ENCODE data around the gene OPTN.
"Not testable (repeated sequence)": the region's sequence is repeated elsewhere in the genome, so short reads cannot be mapped to it uniquely, and the experiment has no call there.

Gene OPTN

GRCh38 chr10:13139676-13140075 is 39.7 kb downstream of the OPTN start:
- no peak overlapping the region for H3K4me3 ChIP-seq (ENCODE audit: low read length)
- H3K27ac ChIP-seq (ENCODE audit: low read length), result no peak overlapping the region
- no peak overlapping the region for H3K9ac ChIP-seq (ENCODE audit: low read depth, low read length)
- peaks cover 9% of the 10 kb centered on the region; the same call in 1 of the 2 replicates for H3K4me1 ChIP-seq (ENCODE audit: insufficient read depth, low read length)
- H3K27me3 ChIP-seq (ENCODE audit: insufficient read depth, low read length), result no peaks in the 10 kb centered on the region
- no peaks in the 10 kb centered on the region for H3K36me3 ChIP-seq (ENCODE audit: insufficient read depth, low read depth, low read length)
- no peaks in the 10 kb centered on the region for H3K9me3 ChIP-seq (ENCODE audit: insufficient read depth, low read depth, low read length)

- H3K4me3 ChIP-seq (ENCODE audit: low read length), result no peak overlapping the region
- H3K36me3 ChIP-seq (ENCODE audit: insufficient read depth, low read depth, low read length), result no peaks in the 10 kb centered on the region
- no peak overlapping the region for H3K27ac ChIP-seq (ENCODE audit: low read length)
- peaks cover 9% of the 10 kb centered on the region; the same call in 1 of the 2 replicates for H3K4me1 ChIP-seq (ENCODE audit: insufficient read depth, low read length)
- H3K9me3 ChIP-seq (ENCODE audit: insufficient read depth, low read depth, low read length), result no peaks in the 10 kb centered on the region
- no peak overlapping the region for H3K9ac ChIP-seq (ENCODE audit: low read depth, low read length)
- no peaks in the 10 kb centered on the region for H3K27me3 ChIP-seq (ENCODE audit: insufficient read depth, low read length)
These were observed 40.7 kb downstream of the OPTN start for GRCh38 chr10:13140627-13141190.

- Histone ChIP-seq H3K4me3 (ENCODE audit: low read length) (no peak overlapping the region), H3K9me3 (ENCODE audit: insufficient read depth, low read depth, low read length) (no peaks in the 10 kb centered on the region), H3K9ac (ENCODE audit: low read depth, low read length) (no peak overlapping the region), H3K4me1 (ENCODE audit: insufficient read depth, low read length) (peaks cover 2% of the 10 kb centered on the region; the same call in 1 of the 2 replicates), H3K36me3 (ENCODE audit: insufficient read depth, low read depth, low read length) (no peaks in the 10 kb centered on the region), H3K27ac (ENCODE audit: low read length) (no peak overlapping the region), H3K27me3 (ENCODE audit: insufficient read depth, low read length) (no peaks in the 10 kb centered on the region)
These were observed 43.8 kb downstream of the OPTN start for GRCh38 chr10:13143766-13144165.

- no peaks in the 10 kb centered on the region for H3K36me3 ChIP-seq (ENCODE audit: insufficient read depth, low read depth, low read length)
- H3K4me3 ChIP-seq (ENCODE audit: low read length), result no peak overlapping the region
- H3K27me3 ChIP-seq (ENCODE audit: insufficient read depth, low read length), result no peaks in the 10 kb centered on the region
- H3K9ac ChIP-seq (ENCODE audit: low read depth, low read length), result no peak overlapping the region
- no peak overlapping the region for H3K27ac ChIP-seq (ENCODE audit: low read length)
- no peaks in the 10 kb centered on the region for H3K9me3 ChIP-seq (ENCODE audit: insufficient read depth, low read depth, low read length)
- no peaks in the 10 kb centered on the region; the same call in 1 of the 2 replicates for H3K4me1 ChIP-seq (ENCODE audit: insufficient read depth, low read length)
These were observed 44.9 kb downstream of the OPTN start for GRCh38 chr10:13144814-13145213.

- H3K4me3 ChIP-seq (ENCODE audit: low read length), result no peak overlapping the region
- no peaks in the 10 kb centered on the region for H3K9me3 ChIP-seq (ENCODE audit: insufficient read depth, low read depth, low read length)
- no peaks in the 10 kb centered on the region; the same call in 1 of the 2 replicates for H3K4me1 ChIP-seq (ENCODE audit: insufficient read depth, low read length)
- no peaks in the 10 kb centered on the region for H3K27me3 ChIP-seq (ENCODE audit: insufficient read depth, low read length)
- H3K27ac ChIP-seq (ENCODE audit: low read length), result no peak overlapping the region
- no peak overlapping the region for H3K9ac ChIP-seq (ENCODE audit: low read depth, low read length)
- H3K36me3 ChIP-seq (ENCODE audit: insufficient read depth, low read depth, low read length), result no peaks in the 10 kb centered on the region
These were observed 46.4 kb downstream of the OPTN start for GRCh38 chr10:13146379-13146778.

GRCh38 chr10:13147161-13147560 is 47.2 kb downstream of the OPTN start:
- Histone ChIP-seq H3K36me3 (ENCODE audit: insufficient read depth, low read depth, low read length) (no peaks in the 10 kb centered on the region), H3K27ac (ENCODE audit: low read length) (no peak overlapping the region), H3K9me3 (ENCODE audit: insufficient read depth, low read depth, low read length) (no peaks in the 10 kb centered on the region), H3K27me3 (ENCODE audit: insufficient read depth, low read length) (no peaks in the 10 kb centered on the region), H3K9ac (ENCODE audit: low read depth, low read length) (no peak overlapping the region), H3K4me1 (ENCODE audit: insufficient read depth, low read length) (no peaks in the 10 kb centered on the region), H3K4me3 (ENCODE audit: low read length) (no peak overlapping the region)

GRCh38 chr10:13152296-13152695 is 52.3 kb downstream of the OPTN start:
- no peak overlapping the region for H3K27ac ChIP-seq (ENCODE audit: low read length)
- H3K36me3 ChIP-seq (ENCODE audit: insufficient read depth, low read depth, low read length), result no peaks in the 10 kb centered on the region
- no peaks in the 10 kb centered on the region for H3K4me1 ChIP-seq (ENCODE audit: insufficient read depth, low read length)
- no peak overlapping the region for H3K9ac ChIP-seq (ENCODE audit: low read depth, low read length)
- no peaks in the 10 kb centered on the region for H3K9me3 ChIP-seq (ENCODE audit: insufficient read depth, low read depth, low read length)
- H3K27me3 ChIP-seq (ENCODE audit: insufficient read depth, low read length), result no peaks in the 10 kb centered on the region
- H3K4me3 ChIP-seq (ENCODE audit: low read length), result no peak overlapping the region

- H3K36me3 ChIP-seq (ENCODE audit: insufficient read depth, low read depth, low read length); H3K4me3 ChIP-seq (ENCODE audit: low read length); H3K9me3 ChIP-seq (ENCODE audit: insufficient read depth, low read depth, low read length); H3K27ac ChIP-seq (ENCODE audit: low read length); H3K9ac ChIP-seq (ENCODE audit: low read depth, low read length); H3K27me3 ChIP-seq (ENCODE audit: insufficient read depth, low read length); H3K4me1 ChIP-seq (ENCODE audit: insufficient read depth, low read length): not testable (repeated sequence)
These were observed 55.9 kb downstream of the OPTN start for GRCh38 chr10:13155860-13156259.

- H3K36me3 ChIP-seq (ENCODE audit: insufficient read depth, low read depth, low read length), result peaks cover 4% of the 10 kb centered on the region; the same call in 1 of the 2 replicates
- H3K9me3 ChIP-seq (ENCODE audit: insufficient read depth, low read depth, low read length), result no peaks in the 10 kb centered on the region
- no peak overlapping the region for H3K9ac ChIP-seq (ENCODE audit: low read depth, low read length)
- no peak overlapping the region for H3K4me3 ChIP-seq (ENCODE audit: low read length)
- H3K4me1 ChIP-seq (ENCODE audit: insufficient read depth, low read length), result no peaks in the 10 kb centered on the region
- H3K27me3 ChIP-seq (ENCODE audit: insufficient read depth, low read length), result no peaks in the 10 kb centered on the region
- H3K27ac ChIP-seq (ENCODE audit: low read length), result no peak overlapping the region
These were observed 58.4 kb downstream of the OPTN start for GRCh38 chr10:13158401-13158800.

GRCh38 chr10:13160934-13161856 is 61.2 kb downstream of the OPTN start, which contains the start of gene MCM10:
TSS of gene MCM10 (plus strand) at chr10:13161558. CDS start at chr10:13164203, 2,645 bp downstream.
- no peaks in the 10 kb centered on the region for H3K27me3 ChIP-seq (ENCODE audit: insufficient read depth, low read length)
- no peak within 1 kb of the TSS for H3K27ac ChIP-seq (ENCODE audit: low read length)
- no peaks in the 10 kb centered on the region for H3K4me1 ChIP-seq (ENCODE audit: insufficient read depth, low read length)
- H3K4me3 ChIP-seq (ENCODE audit: low read length), result peak within 1 kb of the TSS; percentile 93
- H3K36me3 ChIP-seq (ENCODE audit: insufficient read depth, low read depth, low read length), result peaks cover 31% of the 10 kb centered on the region
- H3K9ac ChIP-seq (ENCODE audit: low read depth, low read length), result peak within 1 kb of the TSS; percentile 93
- H3K9me3 ChIP-seq (ENCODE audit: insufficient read depth, low read depth, low read length), result no peaks in the 10 kb centered on the region

GRCh38 chr10:13161857-13162271 is 61.9 kb downstream of the OPTN start:
- H3K27ac ChIP-seq (ENCODE audit: low read length), result no peak overlapping the region
- H3K4me1 ChIP-seq (ENCODE audit: insufficient read depth, low read length), result no peaks in the 10 kb centered on the region
- no peaks in the 10 kb centered on the region for H3K9me3 ChIP-seq (ENCODE audit: insufficient read depth, low read depth, low read length)
- H3K9ac ChIP-seq (ENCODE audit: low read depth, low read length), result peak overlapping the region; percentile 93
- no peaks in the 10 kb centered on the region for H3K27me3 ChIP-seq (ENCODE audit: insufficient read depth, low read length)
- H3K36me3 ChIP-seq (ENCODE audit: insufficient read depth, low read depth, low read length), result peaks cover 34% of the 10 kb centered on the region
- H3K4me3 ChIP-seq (ENCODE audit: low read length), result peak overlapping the region; percentile 93

- H3K4me1 ChIP-seq (ENCODE audit: insufficient read depth, low read length), result no peaks in the 10 kb centered on the region
- H3K9ac ChIP-seq (ENCODE audit: low read depth, low read length), result no peak overlapping the region
- H3K9me3 ChIP-seq (ENCODE audit: insufficient read depth, low read depth, low read length), result no peaks in the 10 kb centered on the region
- no peaks in the 10 kb centered on the region for H3K27me3 ChIP-seq (ENCODE audit: insufficient read depth, low read length)
- no peak overlapping the region for H3K27ac ChIP-seq (ENCODE audit: low read length)
- H3K4me3 ChIP-seq (ENCODE audit: low read length), result no peak overlapping the region
- peaks cover 54% of the 10 kb centered on the region for H3K36me3 ChIP-seq (ENCODE audit: insufficient read depth, low read depth, low read length)
These were observed 63.9 kb downstream of the OPTN start for GRCh38 chr10:13163859-13164258.
